IPS DF 6.9 (cell line): ENCODE results near the gene KIF1A.
"Not testable (repeated sequence)": the region's sequence is repeated elsewhere in the genome, so short reads cannot be mapped to it uniquely, and the experiment has no call there.

ENCODE experiments used
- DNase-seq: peaks from one replicate; pipeline ENCODE4 v3.0.0-alpha.2; 2013; ENCODE audit warnings: low read depth, low spot score
- H3K27ac ChIP-seq: one replicate; pipeline ENCODE4 v1.5.1; 2013; ENCODE audit warnings: low read length, control low read depth
- H3K27me3 ChIP-seq: 2 replicates; pipeline ENCODE4 v1.6.1; 2013; ENCODE audit warnings: mild to moderate bottlenecking, low read length; ENCODE audit not compliant: control insufficient read depth, insufficient read depth
- H3K36me3 ChIP-seq: 2 replicates; pipeline ENCODE4 v1.6.1; 2013; ENCODE audit warnings: low read length; ENCODE audit not compliant: control insufficient read depth, insufficient read depth
- H3K4me1 ChIP-seq: 2 replicates; pipeline ENCODE4 v1.6.1; 2013; ENCODE audit warnings: low read length; ENCODE audit not compliant: control insufficient read depth, insufficient read depth
- H3K4me3 ChIP-seq: 2 replicates; pipeline ENCODE4 v1.5.1; 2013; ENCODE audit warnings: mild to moderate bottlenecking, low read length
- H3K9me3 ChIP-seq: 2 replicates; pipeline ENCODE4 v1.6.1; 2013; ENCODE audit warnings: low read length, inconsistent platforms; ENCODE audit not compliant: control insufficient read depth, insufficient read depth
- WGBS: extraction: QIAGEN DNeasy Blood & Tissue Kit; methylation state at CpG from one replicate; pipeline ENCODE4 v1.1.7; 2013; ENCODE audit warnings: mixed read lengths, missing lambda C conversion rate; ENCODE audit not compliant: insufficient read length, insufficient coverage; 5-methylcytosine and 5-hydroxymethylcytosine counted together

KIF1A gene

GRCh38 chr2:240846309-240846708 lies 26.3 kb upstream of the KIF1A start:
- H3K4me3 ChIP-seq, DNase-seq, H3K36me3 ChIP-seq, H3K9me3 ChIP-seq, H3K4me1 ChIP-seq, H3K27me3 ChIP-seq, H3K27ac ChIP-seq: not testable (repeated sequence)
- no CpG with 5 or more reads among the region's 2 CpGs for WGBS

GRCh38 chr2:240840435-240841060 lies 20.5 kb upstream of the KIF1A start:
- no peaks in the 10 kb centered on the region for H3K27me3 ChIP-seq
- DNase-seq: no peak
- H3K27ac ChIP-seq: no peak overlapping the region

GRCh38 chr2:240839152-240840143 lies 19.4 kb upstream of the KIF1A start:
- no CpG with 5 or more reads among the region's 28 CpGs for WGBS
- no peaks in the 10 kb centered on the region for H3K36me3 ChIP-seq
- DNase-seq: no peak
- no peaks in the 10 kb centered on the region for H3K9me3 ChIP-seq
- no peaks in the 10 kb centered on the region for H3K4me1 ChIP-seq
- no peak overlapping the region for H3K27ac ChIP-seq
- no peaks in the 10 kb centered on the region for H3K27me3 ChIP-seq
- H3K4me3 ChIP-seq: no peak overlapping the region

More at GRCh38 chr2:240840435-240841060, 20.5 kb upstream of the KIF1A start:
- Histone ChIP-seq H3K36me3 (no peaks in the 10 kb centered on the region), H3K9me3 (no peaks in the 10 kb centered on the region), H3K4me1 (no peaks in the 10 kb centered on the region), H3K4me3 (no peak overlapping the region)
- WGBS: no CpG with 5 or more reads among the region's 9 CpGs

GRCh38 chr2:240837621-240838020 lies 17.6 kb upstream of the KIF1A start:
- H3K27me3 ChIP-seq: no peaks in the 10 kb centered on the region
- no CpG with 5 or more reads among the region's 4 CpGs for WGBS

GRCh38 chr2:240836781-240837467 lies 16.9 kb upstream of the KIF1A start:
- no peak overlapping the region for H3K4me3 ChIP-seq
- H3K27ac ChIP-seq: no peak overlapping the region
- no peaks in the 10 kb centered on the region for H3K36me3 ChIP-seq
- no peaks in the 10 kb centered on the region for H3K9me3 ChIP-seq
- H3K4me1 ChIP-seq: 0 out of 2 replicates have a peak, but pooled peaks cover 2% of the 10 kb centered on the region
- no peak for DNase-seq
- no peaks in the 10 kb centered on the region for H3K27me3 ChIP-seq
- WGBS: no CpG with 5 or more reads among the region's 17 CpGs

More at GRCh38 chr2:240837621-240838020, 17.6 kb upstream of the KIF1A start:
- no peak for DNase-seq
- Histone ChIP-seq H3K4me3 (no peak overlapping the region), H3K36me3 (no peaks in the 10 kb centered on the region), H3K9me3 (no peaks in the 10 kb centered on the region), H3K4me1 (no peaks in the 10 kb centered on the region), H3K27ac (no peak overlapping the region)

GRCh38 chr2:240835528-240835927 lies 15.5 kb upstream of the KIF1A start:
- Histone ChIP-seq H3K36me3 (no peaks in the 10 kb centered on the region), H3K9me3 (no peaks in the 10 kb centered on the region), H3K4me1 (0 out of 2 replicates have a peak, but pooled peaks cover 2% of the 10 kb centered on the region), H3K27me3 (no peaks in the 10 kb centered on the region; the same call in 1 of the 2 replicates), H3K4me3 (no peak overlapping the region), H3K27ac (no peak overlapping the region)
- no peak for DNase-seq
- WGBS: no CpG with 5 or more reads among the region's 9 CpGs

GRCh38 chr2:240834377-240834975 lies 14.5 kb upstream of the KIF1A start:
- H3K4me1 ChIP-seq: 0 out of 2 replicates have a peak, but pooled peaks cover 2% of the 10 kb centered on the region
- DNase-seq: no peak
- H3K27ac ChIP-seq: no peak overlapping the region
- no peaks in the 10 kb centered on the region for H3K36me3 ChIP-seq
- H3K9me3 ChIP-seq: no peaks in the 10 kb centered on the region
- H3K27me3 ChIP-seq: no peaks in the 10 kb centered on the region; the same call in 1 of the 2 replicates
- H3K4me3 ChIP-seq: no peak overlapping the region
- no CpG with 5 or more reads among the region's 6 CpGs for WGBS

- no peaks in the 10 kb centered on the region; the same call in 1 of the 2 replicates for H3K27me3 ChIP-seq
- H3K4me1 ChIP-seq: 0 out of 2 replicates have a peak, but pooled peaks cover 2% of the 10 kb centered on the region
- WGBS: no CpG with 5 or more reads among the region's 8 CpGs
- no peak overlapping the region for H3K4me3 ChIP-seq
- H3K36me3 ChIP-seq: no peaks in the 10 kb centered on the region
- H3K27ac ChIP-seq: no peak overlapping the region
- H3K9me3 ChIP-seq: no peaks in the 10 kb centered on the region
- no peak for DNase-seq
These were observed 13.8 kb upstream of the KIF1A start for GRCh38 chr2:240833724-240834285.

- DNase-seq: no peak
- Histone ChIP-seq H3K4me1 (0 out of 2 replicates have a peak, but pooled peaks cover 2% of the 10 kb centered on the region), H3K27ac (no peak overlapping the region), H3K9me3 (no peaks in the 10 kb centered on the region), H3K27me3 (no peaks in the 10 kb centered on the region; the same call in 1 of the 2 replicates), H3K36me3 (no peaks in the 10 kb centered on the region), H3K4me3 (no peak overlapping the region)
- no CpG with 5 or more reads among the region's 13 CpGs for WGBS
These were observed 13.0 kb upstream of the KIF1A start for GRCh38 chr2:240832921-240833494.
